GM18870 (cell line): ENCODE results near the gene RNASET2.

Experiments used
- ATAC-seq: cut with Tn5 transposase; IDR thresholded peaks from one replicate; pipeline ENCODE4 v1.9.1; 2021; ENCODE audit warnings: moderate library complexity; ENCODE audit not compliant: unreplicated experiment

RNASET2 gene

GRCh38 chr6:166970091-166970490, 13.7 kb upstream of the RNASET2 start:
- no peak for ATAC-seq

GRCh38 chr6:166969390-166970002, 13.1 kb upstream of the RNASET2 start:
- ATAC-seq: no peak

- ATAC-seq: no peak
Measured at GRCh38 chr6:166966268-166966667, 9.9 kb upstream of the RNASET2 start.

GRCh38 chr6:166960609-166960978, 4.2 kb upstream of the RNASET2 start:
- ATAC-seq: no peak

GRCh38 chr6:166959911-166960608, 3.7 kb upstream of the RNASET2 start:
- ATAC-seq: no peak

- ATAC-seq: peak; percentile 23
Measured at GRCh38 chr6:166958926-166959861, 2.8 kb upstream of the RNASET2 start.

- ATAC-seq: no peak
Measured at GRCh38 chr6:166957805-166958076, 1.4 kb upstream of the RNASET2 start.

- peak; percentile 31 for ATAC-seq
Measured at GRCh38 chr6:166957087-166957804, 896 bp upstream of the RNASET2 start.

- peak; percentile 1 for ATAC-seq
Measured at GRCh38 chr6:166955865-166956443, 396 bp downstream of the RNASET2 start.

- no peak for ATAC-seq
Measured at GRCh38 chr6:166955121-166955864, 1.1 kb downstream of the RNASET2 start.

GRCh38 chr6:166954118-166954713, 2.1 kb downstream of the RNASET2 start:
- ATAC-seq: no peak

- no peak for ATAC-seq
Measured at GRCh38 chr6:166952567-166953486, 3.5 kb downstream of the RNASET2 start.

- ATAC-seq: no peak
Measured at GRCh38 chr6:166952121-166952520, 4.2 kb downstream of the RNASET2 start.

GRCh38 chr6:166951670-166952060, 4.7 kb downstream of the RNASET2 start:
- ATAC-seq: no peak

GRCh38 chr6:166950892-166951669, 5.3 kb downstream of the RNASET2 start:
- ATAC-seq: peak; percentile 96

- peak; percentile 42 for ATAC-seq
Measured at GRCh38 chr6:166950443-166950821, 5.9 kb downstream of the RNASET2 start.

GRCh38 chr6:166949528-166950442, 6.6 kb downstream of the RNASET2 start:
- no peak for ATAC-seq
